Esophagus muscularis mucosa (tissue), 3 donors: ENCODE measurements around the gene GTPBP6.

Source experiments
- CTCF ChIP-seq, 3 experiments: fragments of 200-600 bp in 2 of 3; fragments of 450-650 bp in 1 of 3; sonication (generic) in 2 of 3; IDR thresholded peaks; one replicate each; pipeline ENCODE4 v1.5.1; 2017 to 2019; ENCODE audit warnings: antibody characterized with exemption in 3 of 3, mild to moderate bottlenecking in 2 of 3, moderate library complexity in 1 of 3
- POLR2A ChIP-seq: fragments of 450-650 bp; IDR thresholded peaks from one replicate; pipeline ENCODE4 v1.6.1; 2017; ENCODE audit warnings: antibody characterized with exemption, moderate library complexity, mild to moderate bottlenecking, low read depth
- POLR2AphosphoS5 ChIP-seq, 2 donors: sonication (generic); formaldehyde crosslinking; IDR thresholded peaks; one replicate each; pipeline ENCODE4 v1.6.1; 2017; ENCODE audit warnings: antibody characterized with exemption in 2 of 2

- TF ChIP-seq CTCF (IDR thresholded peaks at IDR 0.05) = no peak
- no peak for TF ChIP-seq POLR2AphosphoS5 (IDR thresholded peaks at IDR 0.05)
- no peak for TF ChIP-seq POLR2A
These were observed 14.5 kb upstream of the GTPBP6 start for GRCh38 chrX:332916-333610.
